K562 (cell line): Measurements from ENCODE around the gene VSIG10L. TPM values are rescaled to one million over a fixed set of nuclear protein-coding genes. Genes with fewer than 3 reads are reported as not detected.

Experiments used
- ATAC-seq: fragments of 200-7000 bp; cut with Tn5 transposase; 3 replicates; pipeline ENCODE4 v1.9.1; 2020; ENCODE audit warnings: moderate library complexity
- BruUV-seq: library from RNA; stranded (reverse); fragments of 400-500 nt; replicated peaks from 2 replicates; lab custom pipeline; 2021; lab: Mats Ljungman, UMichigan
- CTCF ChIA-PET: fragments of 300-600 bp; formaldehyde crosslinking; extraction: SDS; loops from one replicate; lab custom pipeline; 2021; ENCODE audit warnings: low intra/inter-chr PET ratio; lab: Yijun Ruan, JAX
- POLR2A ChIA-PET: fragments of 300-600, 350-650 bp; sonication (Branson Sonifier 250); formaldehyde crosslinking; extraction: SDS; loops from one replicate; lab custom pipeline; 2021; ENCODE audit warnings: antibody characterized with exemption, inconsistent platforms; lab: Yijun Ruan, JAX
- DNase-seq, 4 experiments: peaks; one replicate each; pipeline versions ENCODE4 v3.0.0 to v3.0.0-alpha.2; 2011 to 2018; ENCODE audit warnings: low spot score in 3 of 4, mixed read lengths in 3 of 4; ENCODE audit errors: extremely low read depth in 1 of 4
- FAIRE-seq: peaks from 2 replicates; lab custom pipeline; 2011; peaks lifted over from hg19 to GRCh38; lab: Jason Lieb, UNC
- H2AFZ ChIP-seq: 2 replicates; pipeline ENCODE4 v1.6.0; 2011; ENCODE audit warnings: low read depth, low read length, control low read depth, inconsistent platforms
- H3K27ac ChIP-seq: fragments of 200-600 bp; 3 replicates; pipeline ENCODE4 v1.8.0; 2011; ENCODE audit warnings: low read depth, mild to moderate bottlenecking, control low read depth, inconsistent platforms, low read length, moderate library complexity, mixed read lengths; ENCODE audit errors: extremely low read depth
- H3K27me3 ChIP-seq, 2 experiments: fragments of 300-600 bp in 1 of 2; 2 replicates in 1 of 2; 3 replicates in 1 of 2; pipeline versions ENCODE4 v1.6.0 to v1.8.0; 2011; ENCODE audit warnings: inconsistent platforms in 2 of 2, low read length in 2 of 2, mild to moderate bottlenecking in 1 of 2, mixed read lengths in 1 of 2, moderate library complexity in 1 of 2; ENCODE audit not compliant: control insufficient read depth in 2 of 2, insufficient read depth in 2 of 2
- H3K36me3 ChIP-seq: fragments of 300-600 bp; 3 replicates; pipeline ENCODE4 v1.8.0; 2011; ENCODE audit warnings: mild to moderate bottlenecking, low read length, inconsistent platforms; ENCODE audit not compliant: control insufficient read depth, insufficient read depth
- H3K4me1 ChIP-seq, 2 experiments: fragments of 200-600 bp in 1 of 2; replicated peaks in 1 of 2; 2 replicates in 1 of 2; 3 replicates in 1 of 2; pipeline versions ENCODE4 v1.5.1 to v1.8.0; 2011; ENCODE audit warnings: inconsistent platforms in 2 of 2, low read length in 2 of 2, mild to moderate bottlenecking in 1 of 2, mixed read lengths in 1 of 2, moderate library complexity in 1 of 2; ENCODE audit not compliant: control insufficient read depth in 2 of 2, insufficient read depth in 2 of 2
- H3K4me2 ChIP-seq: 2 replicates; pipeline ENCODE4 v1.6.1; 2011; ENCODE audit warnings: low read length, control low read depth, inconsistent platforms, mixed read lengths; ENCODE audit not compliant: insufficient read depth
- H3K4me3 ChIP-seq: fragments of 200-600 bp; sonication (generic), shearing (Covaris generic); 2 replicates; pipeline ENCODE4 v1.5.1; 2016; ENCODE audit warnings: control low read depth, inconsistent platforms
- H3K79me2 ChIP-seq: fragments of 200-600 bp; 3 replicates; pipeline ENCODE4 v1.8.0; 2011; ENCODE audit warnings: low read length, inconsistent platforms; ENCODE audit not compliant: control insufficient read depth, insufficient read depth
- H3K9ac ChIP-seq, 2 experiments: 2 replicates each; pipeline versions ENCODE4 v1.6.0 to v1.6.1; 2011; ENCODE audit warnings: low read depth in 2 of 2, low read length in 2 of 2, control low read depth in 1 of 2, inconsistent platforms in 1 of 2, mild to moderate bottlenecking in 1 of 2, mixed read lengths in 1 of 2; ENCODE audit not compliant: insufficient read depth in 1 of 2
- H3K9me1 ChIP-seq: one replicate; pipeline ENCODE4 v1.6.0; 2011; ENCODE audit warnings: inconsistent platforms, mild to moderate bottlenecking, low read length, moderate library complexity; ENCODE audit not compliant: control insufficient read depth, insufficient read depth
- H3K9me3 ChIP-seq: replicated peaks from 2 replicates; pipeline ENCODE4 v1.5.1; 2011; ENCODE audit warnings: low read depth, low read length, inconsistent platforms; ENCODE audit not compliant: control insufficient read depth, insufficient read depth
- H4K20me1 ChIP-seq: replicated peaks from 2 replicates; pipeline ENCODE4 v1.6.1; 2011; ENCODE audit warnings: low read length, inconsistent platforms, mixed read lengths; ENCODE audit not compliant: control insufficient read depth, insufficient read depth
- ADNP ChIP-seq: fragments of 200-800 bp; sonication (Bioruptor generic); IDR thresholded peaks from 2 replicates; pipeline ENCODE4 v1.6.1; 2016; ENCODE audit warnings: missing genetic modification characterization, missing compliant biosample characterization
- BCOR ChIP-seq: fragments of 450-650 bp; IDR thresholded peaks from 2 replicates; pipeline ENCODE4 v1.6.1; 2016
- ESRRB ChIP-seq: fragments of 250-450 bp; sonication (Bioruptor Pico); IDR thresholded peaks from 2 replicates; pipeline ENCODE4 v1.5.0; 2020; ENCODE audit warnings: mild to moderate bottlenecking, moderate library complexity, borderline replicate concordance
- FOXK2 ChIP-seq, 2 experiments: fragments of 450-650 bp; IDR thresholded peaks in 1 of 2; conservative IDR thresholded peaks in 1 of 2; 2 replicates each; pipeline ENCODE4 v1.6.1; 2016; ENCODE audit warnings: low read depth in 2 of 2, mild to moderate bottlenecking in 1 of 2
- HIVEP1 ChIP-seq: fragments of 250-450 bp; sonication (Bioruptor Pico); IDR thresholded peaks from 2 replicates; pipeline ENCODE4 v1.4.0; 2020; ENCODE audit warnings: mild to moderate bottlenecking
- HOMEZ ChIP-seq: fragments of 250-450 bp; sonication (Bioruptor Pico); IDR thresholded peaks from 2 replicates; pipeline ENCODE4 v1.4.0; 2020; ENCODE audit warnings: mild to moderate bottlenecking, moderate library complexity
- POLR2A ChIP-seq: fragments of 450-650 bp; conservative IDR thresholded peaks from 2 replicates; pipeline ENCODE4 v1.6.1; 2016
- POLR2G ChIP-seq: fragments of 200-400 bp; formaldehyde crosslinking; IDR thresholded peaks from 2 replicates; pipeline ENCODE4 v1.6.1; 2017; ENCODE audit warnings: low read depth, mild to moderate bottlenecking, antibody characterized with exemption, low read length, moderate library complexity
- RBFOX2 ChIP-seq: fragments of 200-400 bp; formaldehyde crosslinking; IDR thresholded peaks from 2 replicates; pipeline ENCODE4 v1.6.1; 2017; ENCODE audit warnings: low read depth, mild to moderate bottlenecking, low read length, moderate library complexity
- RNF219 ChIP-seq: fragments of 250-450 bp; sonication (Bioruptor Pico); IDR thresholded peaks from 2 replicates; pipeline ENCODE4 v1.5.0; 2022; ENCODE audit warnings: mild to moderate bottlenecking
- SMARCA5 ChIP-seq: fragments of 450-650 bp; IDR thresholded peaks from 2 replicates; pipeline ENCODE4 v1.6.1; 2016
- ZNF551 ChIP-seq: fragments of 250-450 bp; sonication (Bioruptor Pico); IDR thresholded peaks from 2 replicates; pipeline ENCODE4 v1.5.0; 2021; ENCODE audit warnings: mild to moderate bottlenecking, moderate library complexity
- WGBS: fragments of 100-300 bp; shearing (Covaris generic); methylation state at CpG from one replicate; pipeline ENCODE4 v1.1.6; 2016; ENCODE audit warnings: low coverage, mixed read lengths; ENCODE audit not compliant: insufficient coverage; ENCODE audit errors: missing lambda C conversion rate; 5-methylcytosine and 5-hydroxymethylcytosine counted together
- in situ Hi-C: fragments of 300-500 bp; cut with MboI; formaldehyde crosslinking; loops from 4 replicates; pipeline ENCODE4 v1.15.0; 2018; ENCODE audit warnings: inconsistent platforms, mixed read lengths
- intact Hi-C: fragments of 100-400 bp; cut with micrococcal nuclease; formaldehyde crosslinking; loops from 2 replicates; pipeline ENCODE4 v1.14.2; 2022
- polyA plus RNA-seq, 8 experiments: library from polyadenylated mRNA; depleted of rRNA in 4 of 8; stranded (reverse) in 5 of 8; unstranded in 3 of 8; fragments of >200 nt; fragmentation: Nextera tagmentation in 2 of 8; fragmentation: Illumina TruSeq in 1 of 8; extraction: Ambion mirVana in 2 of 8; extraction: Trizol in 1 of 8; gene quantifications; 2 replicates each; pipeline versions ENCODE4 v1.2.1 to v1.2.3, GENCODE V29; 2011 to 2014; ENCODE audit warnings: inconsistent platforms in 1 of 8, missing spikeins in 1 of 8
- total RNA-seq, 7 experiments: library from RNA; depleted of rRNA in 6 of 7; stranded (reverse); fragments of >200 nt in 6 of 7; fragmentation: Illumina TruSeq in 2 of 7; extraction: Trizol in 2 of 7; gene quantifications; 2 replicates each; pipeline versions ENCODE4 v1.2.1 to v1.2.3, GENCODE V29; 2011 to 2021; ENCODE audit warnings: low replicate concordance in 1 of 7

VSIG10L gene
- total and polyA plus RNA-seq, 9 of the 15 experiments (the other 6 are each of a cell fraction or from before 2014, with no cell fraction given): 1.1 to 7.6 (median 2.2) TPM

- intact Hi-C loops: no loop called here
- FAIRE-seq: no peak
- no peak overlapping the region for H3K27ac ChIP-seq
These were observed 3.2 kb upstream of the VSIG10L start for GRCh38 chr19:51345076-51345620.

GRCh38 chr19:51342631-51343569, 961 bp upstream of the VSIG10L start:
- no peaks in the 10 kb centered on the region for H3K9me1 ChIP-seq
- 41% methylated on average over 9 of the region's 9 CpGs for WGBS
- no peaks in the 10 kb centered on the region for H3K27me3 ChIP-seq
- no peak overlapping the region for H3K27ac ChIP-seq
- H3K79me2 ChIP-seq: no peaks in the 10 kb centered on the region
- BruUV-seq: no TSS peak
- H3K4me2 ChIP-seq: no peak overlapping the region
- peak overlapping the region in 1 of 2 experiments; percentile 81; a peak in 2 of 4 replicates for H3K9ac ChIP-seq
- intact Hi-C loops (no loop called here), in situ Hi-C loops (no loop called here)
- H2AFZ ChIP-seq: no peak overlapping the region
- POLR2A ChIA-PET: interaction anchor here (0.6 to 4.0 kb wide), 10 partner anchors 8 to 595 kb away, joined by 3 to 22 read pairs (median 4); partner anchors contain the start of gene ETFB
- no peak overlapping the region for H3K4me3 ChIP-seq
- peaks cover 26 to 38% of the 10 kb centered on the region in 2 experiments; a peak in 4 of 5 replicates for H3K4me1 ChIP-seq
- no peaks in the 10 kb centered on the region for H3K9me3 ChIP-seq
- ATAC-seq (no peak), FAIRE-seq (no peak), DNase-seq (no peak)
- peaks cover 37% of the 10 kb centered on the region; the same call in 2 of the 3 replicates for H3K36me3 ChIP-seq
- CTCF ChIA-PET: no interaction called here
- H4K20me1 ChIP-seq: no peaks in the 10 kb centered on the region
- TF ChIP-seq FOXK2 (conservative IDR thresholded peaks at IDR 0.05 in 1 of 2, IDR thresholded peaks at IDR 0.05 in 1 of 2; ENCODE audit: low read depth in 2 of 2) (no peak), BCOR (peak; percentile 93), HOMEZ (CRISPR knock-in tag) (no peak), SMARCA5 (peak; percentile 60; the same call in 1 of the 2 replicates), ADNP (0 out of 2 replicates have a peak, but pooled peaks have one; percentile 21), HIVEP1 (CRISPR knock-in tag) (no peak), ESRRB (no peak), RNF219 (CRISPR knock-in tag) (no peak)

More at GRCh38 chr19:51345076-51345620, 3.2 kb upstream of the VSIG10L start:
- ChIA-PET CTCF (no interaction called here), POLR2A (interaction anchor here (1.8 kb wide), 1 partner anchor 8 kb away, joined by 5 read pairs; no protein-coding TSS in a partner anchor)
- peaks cover 54% of the 10 kb centered on the region for H3K36me3 ChIP-seq
- no peaks in the 10 kb centered on the region for H4K20me1 ChIP-seq
- no peak overlapping the region for H3K4me3 ChIP-seq
- peak overlapping the region in 1 of 2 experiments; percentile 3; a peak in 2 of 4 replicates for H3K9ac ChIP-seq
- no peak for ATAC-seq
- 91% methylated on average over 9 of the region's 9 CpGs for WGBS
- no peaks in the 10 kb centered on the region for H3K27me3 ChIP-seq
- no peaks in the 10 kb centered on the region for H3K9me3 ChIP-seq
- H3K79me2 ChIP-seq: no peaks in the 10 kb centered on the region
- DNase-seq: no peak
- no TSS peak for BruUV-seq
- no peak overlapping the region for H3K4me2 ChIP-seq
- peaks cover 29 to 39% of the 10 kb centered on the region in 2 experiments for H3K4me1 ChIP-seq
- 0 out of 2 replicates have a peak, but pooled peaks have one; percentile 21 for TF ChIP-seq RBFOX2
- peak; percentile 50; the same call in 1 of the 2 replicates for TF ChIP-seq POLR2G
- TF ChIP-seq ZNF551 (CRISPR knock-in tag): no peak
- 0 out of 2 replicates have a peak, but pooled peaks have one; percentile 23 for TF ChIP-seq POLR2A
- in situ Hi-C loops: no loop called here
- H3K9me1 ChIP-seq: no peaks in the 10 kb centered on the region
- H2AFZ ChIP-seq: no peak overlapping the region
